ENCODE data around the gene ST6GALNAC5. TPM values are rescaled to one million over a fixed set of nuclear protein-coding genes. Genes with fewer than 3 reads are reported as not detected.
"Not testable (repeated sequence)": the region's sequence is repeated elsewhere in the genome, so short reads cannot be mapped to it uniquely, and the experiment has no call there.

The ST6GALNAC5 gene
- total and polyA plus RNA-seq, 7 donors: under 0.01 to 44.7 (median 5.6) TPM; not detected in 1

DNA sequence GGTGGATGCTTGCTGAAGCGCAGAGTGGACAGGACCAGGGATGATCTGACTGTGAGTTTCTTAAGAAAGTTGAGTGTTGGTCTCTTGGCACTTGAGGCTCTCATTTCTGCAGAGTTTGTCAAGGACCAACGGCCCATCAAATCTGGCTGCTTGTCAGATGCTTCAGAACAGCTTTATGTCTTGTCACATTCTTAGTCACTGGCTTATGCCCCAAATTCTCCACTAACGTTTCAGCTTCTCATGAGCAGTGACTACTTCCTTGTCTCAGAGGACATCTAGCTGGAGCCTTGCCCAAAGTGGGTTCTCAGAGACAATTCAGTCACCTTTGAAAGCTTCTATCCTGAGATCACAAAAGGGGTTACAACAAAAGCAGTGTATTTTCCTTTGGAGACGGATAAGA, 92.3 kb downstream of the ST6GALNAC5 start:
- H3K36me3 ChIP-seq: no peaks in the 10 kb centered on the region
- no peaks in the 10 kb centered on the region for H3K4me1 ChIP-seq
- DNase-seq: no peak
- H3K27ac ChIP-seq: no peak overlapping the region
- intact Hi-C loops (cut with DNase I): no loop called here
- H3K9me3 ChIP-seq: no peaks in the 10 kb centered on the region
- WGBS, 2 donors: 65 to 77% methylated on average over 4 of the region's 4 CpGs
- H3K4me3 ChIP-seq: no peak overlapping the region
- no peak for TF ChIP-seq POLR2A (IDR thresholded peaks at IDR 0.05)
- no peak for TF ChIP-seq EP300 (IDR thresholded peaks at IDR 0.05)
- TF ChIP-seq CTCF (IDR thresholded peaks at IDR 0.05): no peak
- no peak for TF ChIP-seq POLR2AphosphoS5 (IDR thresholded peaks at IDR 0.05)
- H3K27me3 ChIP-seq: no peaks in the 10 kb centered on the region

GRCh38 chr1:76961181-76961819, 94.0 kb downstream of the ST6GALNAC5 start:
- no peak for TF ChIP-seq EP300 (IDR thresholded peaks at IDR 0.05)
- no peak for TF ChIP-seq POLR2AphosphoS5 (IDR thresholded peaks at IDR 0.05)
- no peak for TF ChIP-seq POLR2A (IDR thresholded peaks at IDR 0.05)
- no peak for TF ChIP-seq CTCF (IDR thresholded peaks at IDR 0.05)
- Histone ChIP-seq H3K4me3 (no peak overlapping the region), H3K9me3 (no peaks in the 10 kb centered on the region), H3K27ac (no peak overlapping the region), H3K4me1 (no peaks in the 10 kb centered on the region), H3K36me3 (no peaks in the 10 kb centered on the region), H3K27me3 (no peaks in the 10 kb centered on the region)
- 75 to 87% methylated on average over 6 of the region's 6 CpGs for WGBS, 2 donors
- intact Hi-C loops (cut with DNase I): no loop called here
- no peak for DNase-seq

DNA sequence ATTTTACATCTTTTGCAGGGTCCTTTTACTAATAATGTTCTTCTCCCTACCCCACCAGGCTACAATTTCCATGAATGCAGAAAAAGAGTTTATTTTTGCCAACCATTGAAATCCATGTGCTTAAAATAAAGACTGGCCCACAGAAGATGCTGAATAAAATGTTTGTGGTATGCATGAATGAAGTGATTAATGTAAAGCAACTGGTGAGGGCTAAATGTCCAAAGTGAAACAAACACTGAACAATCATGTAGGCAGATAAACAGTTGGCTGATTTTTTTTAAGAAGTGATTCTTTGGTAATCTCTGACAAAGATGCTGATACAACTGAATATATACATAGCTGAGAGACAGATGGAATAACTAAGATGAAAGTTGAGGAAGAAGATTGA, 94.5 kb downstream of the ST6GALNAC5 start:
- no peak for DNase-seq
- H3K4me1 ChIP-seq: no peaks in the 10 kb centered on the region
- H3K36me3 ChIP-seq: no peaks in the 10 kb centered on the region
- no peak overlapping the region for H3K4me3 ChIP-seq
- H3K27ac ChIP-seq: no peak overlapping the region
- intact Hi-C loops (cut with DNase I): no loop called here
- no peaks in the 10 kb centered on the region for H3K27me3 ChIP-seq
- no peaks in the 10 kb centered on the region for H3K9me3 ChIP-seq
- TF ChIP-seq CTCF (IDR thresholded peaks at IDR 0.05) (no peak), EP300 (IDR thresholded peaks at IDR 0.05) (no peak), POLR2A (IDR thresholded peaks at IDR 0.05) (no peak), POLR2AphosphoS5 (IDR thresholded peaks at IDR 0.05) (no peak)

DNA sequence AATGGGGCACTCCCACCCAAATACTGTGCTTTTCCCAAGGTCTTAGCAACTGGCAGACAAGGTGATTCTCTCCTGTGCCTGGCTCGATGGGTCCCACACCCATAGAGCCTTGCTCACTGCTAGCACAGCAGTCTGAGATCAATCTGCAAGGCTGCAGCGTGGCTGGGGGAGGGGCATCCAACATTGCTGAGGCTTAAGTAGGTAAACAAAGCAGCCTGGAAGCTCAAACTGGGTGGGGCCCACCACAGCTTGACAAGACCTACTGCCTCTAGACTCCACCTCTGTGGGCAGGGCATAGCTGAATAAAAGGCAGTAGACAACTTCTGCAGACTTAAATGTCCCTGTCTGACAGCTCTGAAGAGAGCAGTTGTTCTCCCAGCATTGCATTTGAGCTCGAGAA, 114.0 kb downstream of the ST6GALNAC5 start:
- not testable (repeated sequence) for DNase-seq, H3K27ac ChIP-seq

GRCh38 chr1:76989976-76990375, 122.7 kb downstream of the ST6GALNAC5 start:
- H3K9me3 ChIP-seq: no peaks in the 10 kb centered on the region
- 79 to 85% methylated on average over 2 of the region's 2 CpGs for WGBS, 2 donors
- H3K27ac ChIP-seq: no peak overlapping the region
- H3K4me1 ChIP-seq: peaks cover 0 to 4% (median 0%) of the 10 kb centered on the region in 4 donors
- H3K36me3 ChIP-seq: no peaks in the 10 kb centered on the region
- H3K27me3 ChIP-seq: no peaks in the 10 kb centered on the region
- no peak for DNase-seq
- H3K4me3 ChIP-seq: no peak overlapping the region
- intact Hi-C loops (cut with DNase I): no loop called here
- TF ChIP-seq POLR2AphosphoS5 (IDR thresholded peaks at IDR 0.05) (no peak), POLR2A (IDR thresholded peaks at IDR 0.05) (no peak), EP300 (IDR thresholded peaks at IDR 0.05) (no peak), CTCF (IDR thresholded peaks at IDR 0.05) (no peak)

More for the DNA sequence above, 114.0 kb downstream of the ST6GALNAC5 start:
- H3K27me3 ChIP-seq; H3K4me1 ChIP-seq; H3K36me3 ChIP-seq; H3K9me3 ChIP-seq; H3K4me3 ChIP-seq; intact Hi-C loops (cut with DNase I): not testable (repeated sequence)
- 20 to 34% methylated on average over 3 of the region's 3 CpGs for WGBS, 2 donors

All from sigmoid colon (tissue), 7 donors.